GM12874 (cell line): ENCODE measurements around the gene LRP3.

Source experiments
- TF ChIP-seq, protein P1 (sequence below): IDR thresholded peaks from 2 replicates; pipeline ENCODE4 v1.5.1; 2011; ENCODE audit warnings: low read depth, mild to moderate bottlenecking, control low read depth, low read length, moderate library complexity; ENCODE audit not compliant: insufficient read depth

The LRP3 gene

GRCh38 chr19:33219261-33219815 lies 25.2 kb downstream of the LRP3 start:
- TF ChIP-seq, protein P1, sequence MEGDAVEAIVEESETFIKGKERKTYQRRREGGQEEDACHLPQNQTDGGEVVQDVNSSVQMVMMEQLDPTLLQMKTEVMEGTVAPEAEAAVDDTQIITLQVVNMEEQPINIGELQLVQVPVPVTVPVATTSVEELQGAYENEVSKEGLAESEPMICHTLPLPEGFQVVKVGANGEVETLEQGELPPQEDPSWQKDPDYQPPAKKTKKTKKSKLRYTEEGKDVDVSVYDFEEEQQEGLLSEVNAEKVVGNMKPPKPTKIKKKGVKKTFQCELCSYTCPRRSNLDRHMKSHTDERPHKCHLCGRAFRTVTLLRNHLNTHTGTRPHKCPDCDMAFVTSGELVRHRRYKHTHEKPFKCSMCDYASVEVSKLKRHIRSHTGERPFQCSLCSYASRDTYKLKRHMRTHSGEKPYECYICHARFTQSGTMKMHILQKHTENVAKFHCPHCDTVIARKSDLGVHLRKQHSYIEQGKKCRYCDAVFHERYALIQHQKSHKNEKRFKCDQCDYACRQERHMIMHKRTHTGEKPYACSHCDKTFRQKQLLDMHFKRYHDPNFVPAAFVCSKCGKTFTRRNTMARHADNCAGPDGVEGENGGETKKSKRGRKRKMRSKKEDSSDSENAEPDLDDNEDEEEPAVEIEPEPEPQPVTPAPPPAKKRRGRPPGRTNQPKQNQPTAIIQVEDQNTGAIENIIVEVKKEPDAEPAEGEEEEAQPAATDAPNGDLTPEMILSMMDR: 0 out of 2 replicates have a peak, but pooled peaks have one; percentile 10

- TF ChIP-seq, protein P1: no peak
Measured at GRCh38 chr19:33220115-33220514, 26.0 kb downstream of the LRP3 start.

DNA sequence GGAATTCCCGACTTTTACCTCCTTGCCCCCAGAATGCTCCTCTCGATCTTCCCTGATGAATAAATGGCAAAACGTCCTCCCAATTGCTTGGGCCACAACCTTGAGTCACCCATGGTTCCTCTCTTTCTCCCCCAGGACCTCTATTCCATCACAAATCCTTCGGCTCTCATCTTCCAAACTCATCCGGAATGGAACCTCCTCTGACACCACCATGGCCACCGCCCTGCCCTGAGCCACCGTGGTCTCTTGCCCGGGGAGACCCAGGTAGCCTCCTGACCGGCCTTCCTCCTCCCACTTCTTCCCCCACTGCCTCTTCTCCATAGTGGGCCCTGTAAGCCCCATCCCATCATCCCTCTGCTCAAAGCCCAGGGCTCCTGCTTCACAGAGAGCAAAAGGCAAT lies 26.6 kb downstream of the LRP3 start:
- TF ChIP-seq, protein P1: no peak

- TF ChIP-seq, protein P1: no peak
Measured at GRCh38 chr19:33221638-33222037, 27.5 kb downstream of the LRP3 start.

DNA sequence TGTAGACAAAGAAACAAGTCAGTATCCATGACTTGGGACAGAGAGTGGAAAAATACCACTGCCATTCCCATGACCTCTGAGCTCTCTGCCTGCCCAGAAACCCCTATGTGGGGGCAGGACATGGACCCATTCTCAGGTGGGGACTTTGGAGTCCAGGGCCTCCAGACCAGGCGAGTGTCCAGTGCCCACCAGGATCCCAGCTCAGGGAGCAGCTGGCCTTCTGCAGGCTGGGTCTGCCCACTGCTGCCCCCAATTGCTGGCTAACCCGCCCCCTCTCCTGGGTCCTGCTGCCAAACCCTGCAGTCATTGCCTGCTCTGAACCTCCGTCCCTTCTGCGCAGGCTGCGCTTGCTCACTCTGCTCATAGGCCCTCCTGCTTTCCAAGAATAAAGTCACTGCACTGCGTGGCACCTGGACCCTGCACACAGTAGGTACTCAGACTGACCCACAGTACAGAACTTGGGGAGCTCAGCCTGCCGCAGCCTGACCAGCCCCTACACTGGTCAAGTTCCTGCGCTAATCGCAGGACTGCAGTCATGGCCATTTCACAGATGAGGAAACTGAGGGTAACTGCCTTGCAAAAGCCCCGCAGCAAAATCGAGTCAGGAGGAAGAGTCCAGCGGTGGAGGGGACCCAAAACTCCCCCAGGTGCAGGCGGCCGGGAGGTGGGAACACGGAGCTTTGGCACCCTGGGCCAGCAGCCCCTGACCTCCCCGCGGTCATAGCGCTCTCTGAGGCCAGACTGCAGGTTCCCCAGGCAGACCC lies 30.7 kb downstream of the LRP3 start:
- TF ChIP-seq, protein P1: no peak

GRCh38 chr19:33225458-33225926 lies 31.4 kb downstream of the LRP3 start, which contains the start of gene SLC7A10:
SLC7A10 (minus strand) TSS chr19:33225850; CDS start chr19:33225703, 147 bp downstream.
- TF ChIP-seq, protein P1: no peak

- TF ChIP-seq, protein P1: no peak
Measured at GRCh38 chr19:33226550-33227241, 32.6 kb downstream of the LRP3 start.
